Measurements from ENCODE around the gene CAMSAP1.
"Not testable (repeated sequence)": the region's sequence is repeated elsewhere in the genome, so short reads cannot be mapped to it uniquely, and the experiment has no call there.

The CAMSAP1 gene

DNA sequence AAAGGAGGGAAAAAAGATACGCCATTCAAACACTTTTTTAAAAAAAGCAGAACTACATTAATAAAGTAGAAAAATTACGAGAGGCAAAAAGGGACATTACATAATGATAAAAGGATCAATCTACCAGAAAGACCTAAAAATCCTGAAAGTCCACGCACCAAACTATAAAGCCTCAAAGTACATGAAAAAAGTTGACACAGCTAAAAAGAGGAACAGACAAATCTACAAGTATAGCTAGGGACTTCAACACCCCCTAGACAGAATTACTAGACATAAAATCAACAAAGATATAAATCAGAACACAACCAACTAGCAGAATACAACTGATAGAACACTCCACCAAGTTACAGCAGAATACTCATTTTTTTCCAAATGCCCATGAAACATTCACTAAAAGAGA lies 11.1 kb downstream of the CAMSAP1 start:
- no peak for DNase-seq

- no peak for DNase-seq
Observed at GRCh38 chr9:135895202-135895848, 12.0 kb downstream of the CAMSAP1 start.

GRCh38 chr9:135893104-135893503 lies 14.2 kb downstream of the CAMSAP1 start:
- DNase-seq = no peak

GRCh38 chr9:135892327-135892726 lies 15.0 kb downstream of the CAMSAP1 start:
- not testable (repeated sequence) for DNase-seq

GRCh38 chr9:135891027-135891631 lies 16.2 kb downstream of the CAMSAP1 start:
- DNase-seq = no peak

DNA sequence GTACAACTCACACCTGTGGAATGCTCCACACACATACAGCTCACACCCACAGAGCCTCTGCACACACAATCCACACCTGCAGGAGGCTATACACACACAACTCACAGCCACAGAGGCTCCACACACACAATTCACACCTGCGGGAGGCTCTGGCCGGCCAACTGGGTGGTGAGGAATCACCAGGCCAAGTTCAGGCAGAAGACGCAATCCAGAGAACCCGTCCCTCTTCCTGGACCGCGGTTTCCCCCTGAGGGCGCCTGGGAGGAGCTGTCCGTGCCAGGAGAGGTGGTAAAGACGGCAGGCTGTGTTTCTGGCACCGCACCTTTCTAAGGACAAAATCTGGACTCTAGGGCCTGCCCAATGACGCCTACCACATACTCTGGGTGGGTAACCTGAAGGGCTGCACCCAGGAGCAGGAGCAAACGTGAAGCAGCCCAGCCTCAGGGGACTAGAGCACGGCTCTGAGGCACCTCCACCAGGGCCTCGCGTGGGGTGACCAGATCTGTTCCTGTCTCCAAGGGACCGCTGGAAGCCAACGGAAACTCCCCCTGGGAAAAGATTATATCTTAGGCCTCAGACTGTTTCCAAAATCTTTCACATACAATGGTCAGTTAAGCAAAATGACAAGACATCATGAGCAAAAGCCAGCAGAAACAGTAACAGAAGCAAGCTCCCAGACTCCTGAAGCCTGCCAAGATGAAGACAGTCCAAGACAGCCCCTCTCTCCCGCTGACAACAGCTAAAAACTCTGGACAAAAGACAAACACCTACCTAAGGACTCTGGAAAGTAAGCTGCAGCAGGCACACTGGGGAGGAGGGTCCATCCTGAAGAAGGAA lies 16.9 kb downstream of the CAMSAP1 start:
- DNase-seq = no peak

DNA sequence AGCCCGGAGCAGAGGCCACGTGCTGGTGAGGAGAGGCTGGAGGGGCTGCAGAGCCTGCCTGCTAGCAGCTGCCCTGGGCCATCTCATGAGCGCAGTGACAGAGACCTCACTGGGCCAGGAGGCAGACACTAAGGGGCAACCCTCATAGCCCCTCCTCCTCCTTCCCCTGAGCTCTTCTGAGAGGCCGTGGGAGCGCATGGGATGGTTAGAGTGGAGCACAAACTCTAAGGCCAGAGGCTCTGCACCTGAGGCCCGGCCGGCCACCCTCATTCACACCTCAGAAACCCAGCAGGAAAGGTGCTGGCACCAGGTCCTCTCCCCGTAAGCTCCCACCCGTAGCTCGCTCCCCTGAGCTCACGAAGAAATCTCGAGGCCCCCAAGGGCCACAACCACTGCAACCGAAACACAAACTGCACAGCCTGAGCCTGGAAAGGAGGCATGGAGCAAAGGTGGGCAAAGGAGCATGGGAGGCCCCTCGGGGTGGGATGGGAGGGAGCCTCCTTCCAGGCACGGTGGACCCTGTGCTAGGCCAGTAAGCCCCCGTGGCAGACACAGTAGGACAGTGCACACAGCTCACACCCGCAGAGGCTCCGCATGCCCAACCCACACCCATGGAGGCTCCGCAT lies 17.7 kb downstream of the CAMSAP1 start:
- DNase-seq = no peak

- no peak for DNase-seq
Observed at GRCh38 chr9:135888766-135889394, 18.5 kb downstream of the CAMSAP1 start.

GRCh38 chr9:135888126-135888765 lies 19.1 kb downstream of the CAMSAP1 start:
- no peak for DNase-seq

DNA sequence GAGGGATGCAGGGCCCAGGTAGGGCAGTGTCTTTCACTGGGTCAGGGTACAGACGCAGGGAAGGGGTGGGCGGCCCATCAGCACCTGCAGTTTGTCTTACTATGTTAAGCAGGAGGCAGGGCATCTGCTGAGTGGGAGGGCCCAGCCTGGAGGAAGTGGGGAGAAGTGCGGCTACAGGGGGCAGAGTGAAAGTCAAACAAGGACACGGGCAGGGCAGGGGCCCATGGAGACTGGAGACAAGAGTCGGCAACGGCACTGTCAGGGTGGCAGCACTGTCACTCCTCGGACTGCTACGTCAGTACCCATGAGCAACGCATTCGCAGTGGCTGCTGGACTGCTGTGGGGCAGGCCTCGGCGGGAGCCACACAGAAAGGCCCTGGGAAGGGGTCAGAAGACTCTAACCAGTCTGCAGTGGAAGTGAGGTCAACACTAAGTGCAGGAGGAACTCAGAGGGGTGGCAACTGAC lies 19.7 kb downstream of the CAMSAP1 start:
- no peak for DNase-seq

DNA sequence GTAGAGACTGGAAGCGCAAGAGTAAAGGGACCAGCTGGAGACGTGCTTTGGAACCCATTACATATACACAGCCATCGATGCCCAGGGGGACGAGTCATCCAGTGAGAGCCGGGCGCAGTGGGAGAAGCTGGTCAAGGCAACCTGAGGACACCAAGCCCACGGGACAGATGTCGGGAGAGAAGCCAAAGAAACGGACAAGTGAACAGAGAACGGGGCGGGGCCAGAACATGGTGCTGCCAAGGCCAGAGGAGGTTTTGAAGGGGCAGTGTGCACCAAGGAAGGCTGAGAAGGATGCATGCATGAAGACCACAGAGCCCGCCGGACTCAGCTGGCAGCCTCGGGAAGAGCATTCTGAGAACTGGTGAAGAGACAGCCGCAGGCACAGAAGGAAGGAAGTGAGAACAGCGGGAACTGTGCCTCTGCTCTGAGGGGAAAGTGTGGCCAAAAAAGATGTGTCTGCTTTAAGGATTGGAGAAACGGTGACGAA lies 20.3 kb downstream of the CAMSAP1 start:
- DNase-seq = no peak

GRCh38 chr9:135886147-135886981 lies 21.0 kb downstream of the CAMSAP1 start:
- DNase-seq = no peak

GRCh38 chr9:135885100-135885853 lies 22.1 kb downstream of the CAMSAP1 start:
- DNase-seq = no peak

DNA sequence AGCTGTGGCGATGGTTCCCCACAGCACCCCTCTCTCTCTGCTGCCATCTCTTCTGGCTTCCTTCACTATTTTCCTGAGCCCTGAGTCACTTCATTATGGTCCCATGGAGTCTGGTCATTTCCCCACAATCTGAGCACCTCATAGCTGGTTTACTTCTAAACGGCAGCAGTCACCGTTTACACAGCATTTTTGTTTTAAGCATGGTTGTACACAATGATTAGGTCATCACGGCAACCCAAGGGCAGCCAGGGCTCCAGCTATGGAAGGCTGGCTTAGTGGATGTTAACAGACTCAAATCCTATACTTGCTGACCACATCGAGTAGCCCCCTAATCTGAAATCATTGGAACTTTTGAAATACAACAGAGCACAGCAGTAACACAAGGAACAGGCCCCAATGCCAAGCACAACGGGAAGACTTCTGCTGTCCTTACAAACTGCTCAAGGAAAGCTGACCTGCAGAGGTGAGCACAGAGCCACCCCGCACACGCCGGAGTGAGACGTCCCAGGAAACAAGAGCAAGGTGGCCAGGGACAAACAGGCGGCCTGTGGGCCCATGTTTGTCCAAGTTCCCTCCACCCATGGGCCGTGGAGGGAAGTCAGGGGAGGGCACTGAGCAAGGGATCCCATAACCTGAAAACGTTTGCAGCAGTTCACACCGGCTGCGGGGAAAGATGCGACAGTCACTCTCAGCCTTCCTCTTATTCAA lies 22.9 kb downstream of the CAMSAP1 start:
- DNase-seq = no peak

- no peak for DNase-seq
Observed at GRCh38 chr9:135883410-135884089, 23.8 kb downstream of the CAMSAP1 start.

DNA sequence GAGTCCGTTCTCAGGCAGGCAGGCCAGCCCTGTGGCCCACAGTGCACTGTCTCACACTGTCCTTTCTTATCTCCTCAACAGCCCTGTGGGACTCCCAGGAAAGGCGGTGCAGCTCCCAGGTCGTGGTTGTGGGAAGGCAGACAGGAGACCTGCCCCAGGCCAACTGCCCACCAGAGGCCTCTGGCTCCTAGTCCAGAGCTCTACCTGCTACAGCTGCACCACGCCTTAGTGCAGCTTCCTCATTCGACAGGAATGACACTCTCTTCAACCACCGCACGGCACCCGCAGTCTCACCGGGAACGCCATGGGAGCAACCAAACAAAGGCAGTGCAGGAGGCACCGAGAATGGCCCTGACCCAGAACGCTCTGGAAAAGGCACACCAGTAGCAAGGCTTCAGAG lies 25.3 kb downstream of the CAMSAP1 start:
- no peak for DNase-seq

- DNase-seq = no peak
Observed at GRCh38 chr9:135880438-135880837, 26.9 kb downstream of the CAMSAP1 start.

DNA sequence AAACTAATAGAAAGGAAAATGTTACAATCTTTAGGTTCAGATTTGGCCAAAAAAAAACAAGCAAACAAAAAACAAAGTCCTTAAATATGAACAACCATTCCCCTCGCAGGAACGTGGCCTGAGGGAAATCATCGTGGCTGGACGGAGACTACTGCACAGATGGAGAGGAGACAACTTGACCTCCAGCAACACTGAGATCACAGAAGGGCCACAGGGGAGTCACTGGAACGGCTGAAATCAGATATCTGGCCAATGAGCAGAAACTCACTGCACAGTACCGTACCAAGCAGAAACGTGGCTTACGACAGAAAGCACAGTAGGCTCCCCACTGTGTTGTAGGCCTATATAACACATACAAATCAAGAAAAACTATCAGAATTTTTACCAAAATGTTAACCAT lies 27.7 kb downstream of the CAMSAP1 start:
- no peak for DNase-seq

DNA sequence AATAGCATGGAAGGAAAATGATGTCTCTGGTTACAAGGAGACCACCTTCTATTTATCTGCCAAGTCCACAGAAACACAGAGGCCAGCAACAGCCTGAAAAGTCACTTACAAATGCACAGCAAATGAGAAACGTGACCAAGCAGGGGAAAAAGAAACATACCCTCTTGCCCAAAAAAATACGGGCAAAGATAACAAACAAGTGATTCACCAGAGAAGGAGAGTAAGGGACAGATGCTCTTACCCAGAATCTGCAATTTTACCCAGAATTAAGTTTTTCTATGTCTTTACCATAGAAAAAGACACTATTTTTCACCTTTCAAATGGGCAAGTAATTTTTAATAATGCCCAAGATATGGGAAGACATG lies 28.1 kb downstream of the CAMSAP1 start:
- no peak for DNase-seq

Data from SHP77 treated with DMSO at 0.1 percent for 48 hours (cell line).